Glomerular endothelial cell (primary cell): ENCODE measurements around the gene ROS1. TPM values are rescaled to one million over a fixed set of nuclear protein-coding genes. Genes with fewer than 3 reads are reported as not detected.
"Not testable (repeated sequence)": the region's sequence is repeated elsewhere in the genome, so short reads cannot be mapped to it uniquely, and the experiment has no call there.

Experiments used
- DNase-seq: peaks from one replicate; pipeline ENCODE4 v3.0.0-alpha.2; 2011; ENCODE audit warnings: low read depth, low spot score; ENCODE audit errors: extremely low read depth
- total RNA-seq: library from RNA; depleted of rRNA; stranded (reverse); fragments of >200 nt; gene quantifications from 2 replicates; pipeline ENCODE4 v1.2.3, GENCODE V29; 2015

Gene ROS1
- total RNA-seq, 1 donor from 2014 or later = 0.06 TPM

- DNase-seq = no peak
Observed at GRCh38 chr6:117270055-117270842, 155.5 kb downstream of the ROS1 start.

- DNase-seq = no peak
Observed at GRCh38 chr6:117269638-117270054, 156.1 kb downstream of the ROS1 start.

DNA sequence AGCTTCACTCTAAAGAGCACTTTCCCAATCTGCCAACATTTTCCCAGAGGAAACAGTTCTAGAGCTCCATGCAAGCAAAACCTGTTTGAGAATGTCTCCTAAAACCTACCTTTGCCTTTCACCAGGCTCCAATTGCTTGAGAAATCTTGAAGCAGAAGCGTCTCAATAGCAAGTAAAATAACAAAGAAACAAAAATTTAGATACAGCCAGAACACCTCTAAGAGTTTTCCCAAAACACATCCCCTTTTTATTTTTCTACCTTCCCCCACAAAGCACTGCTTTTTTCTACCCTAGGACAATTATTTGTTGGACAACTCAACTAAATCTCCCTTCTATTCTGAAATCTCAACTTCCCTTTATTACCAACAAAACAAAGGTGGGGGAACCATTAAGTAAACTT, 156.8 kb downstream of the ROS1 start:
- no peak for DNase-seq

- no peak for DNase-seq
Observed at GRCh38 chr6:117267766-117268534, 157.8 kb downstream of the ROS1 start.

- no peak for DNase-seq
Observed at GRCh38 chr6:117267054-117267347, 158.7 kb downstream of the ROS1 start.

- no peak for DNase-seq
Observed at GRCh38 chr6:117266257-117267053, 159.3 kb downstream of the ROS1 start.

DNA sequence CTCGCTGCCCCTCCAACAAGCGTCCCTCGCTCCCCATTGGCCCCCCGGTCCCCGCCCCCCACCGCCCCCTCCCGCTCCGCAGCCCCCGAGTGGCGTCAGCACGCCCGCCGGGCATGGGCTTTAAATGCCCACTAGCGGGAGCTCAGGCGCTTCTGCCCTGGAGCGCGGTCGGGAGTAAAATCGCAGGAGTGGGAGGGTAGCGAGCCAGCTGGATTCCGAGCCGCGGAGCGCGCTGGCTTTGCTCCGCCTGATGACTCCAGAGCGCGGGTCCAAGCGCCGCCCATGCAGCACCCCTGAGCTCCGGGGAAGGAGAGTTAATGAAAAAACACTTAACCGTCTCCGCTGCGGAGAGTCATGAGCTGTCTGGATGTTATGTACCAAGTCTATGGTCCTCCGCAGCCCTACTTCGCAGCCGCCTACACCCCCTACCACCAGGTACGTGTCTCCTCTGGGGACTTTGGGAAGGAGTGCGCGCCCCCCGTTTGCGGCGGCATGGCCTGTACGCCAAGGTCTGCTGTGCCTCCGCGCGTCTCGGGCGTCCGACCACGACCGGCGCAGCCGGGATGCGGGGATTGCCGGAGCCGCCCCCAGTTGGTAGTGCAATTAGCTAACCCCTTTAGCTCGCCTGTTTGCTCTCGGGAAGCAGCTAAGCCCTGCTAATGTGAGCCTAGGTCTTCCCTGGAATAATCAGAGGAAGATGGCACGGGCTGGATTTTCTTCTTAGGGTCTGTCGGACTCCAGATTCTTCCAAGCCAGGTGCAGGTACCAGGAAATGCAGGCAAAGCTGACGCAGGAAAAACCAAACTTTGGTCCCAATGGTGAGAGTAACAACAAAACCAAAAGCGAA, 160.1 kb downstream of the ROS1 start, which contains the start of gene VGLL2:
VGLL2 (plus strand) TSS at position 149 of the 847 bp plus-strand sequence; CDS start at position 355, 206 bp downstream.
- no peak for DNase-seq

DNA sequence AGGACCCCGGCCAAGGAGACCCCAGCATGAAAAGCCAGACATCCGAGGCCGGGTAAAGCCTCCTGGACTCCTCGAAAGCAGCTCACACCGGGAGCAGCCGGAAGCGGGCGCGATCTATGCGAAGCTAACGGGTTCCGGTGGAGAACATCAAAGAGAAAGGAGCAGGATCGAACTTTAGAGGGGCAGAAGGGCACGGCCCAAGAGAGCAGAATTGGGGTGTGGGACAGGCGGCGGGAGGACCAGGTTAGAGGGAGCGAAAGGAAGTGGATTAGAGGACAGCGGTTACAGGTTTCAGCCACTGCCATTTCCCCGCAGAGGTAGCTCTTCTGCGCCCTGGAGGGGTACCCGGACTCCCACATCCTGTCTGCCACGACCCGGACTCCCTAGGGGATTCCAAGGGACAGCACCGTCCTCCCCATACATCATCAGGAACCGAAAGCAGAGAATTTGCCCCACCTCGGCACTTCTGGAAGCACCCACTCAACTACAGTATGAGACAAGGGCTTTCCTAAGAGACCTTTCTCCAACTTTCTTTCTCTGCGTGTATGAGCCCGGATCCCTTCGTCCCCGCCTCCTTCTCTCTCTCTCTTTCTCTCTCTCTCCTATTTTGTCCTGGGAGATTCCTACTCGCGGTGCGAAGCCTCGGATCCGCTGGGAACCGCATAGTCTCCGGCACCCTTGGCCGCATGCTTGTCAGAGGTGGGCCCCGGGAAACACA, 160.9 kb downstream of the ROS1 start:
- DNase-seq = no peak

DNA sequence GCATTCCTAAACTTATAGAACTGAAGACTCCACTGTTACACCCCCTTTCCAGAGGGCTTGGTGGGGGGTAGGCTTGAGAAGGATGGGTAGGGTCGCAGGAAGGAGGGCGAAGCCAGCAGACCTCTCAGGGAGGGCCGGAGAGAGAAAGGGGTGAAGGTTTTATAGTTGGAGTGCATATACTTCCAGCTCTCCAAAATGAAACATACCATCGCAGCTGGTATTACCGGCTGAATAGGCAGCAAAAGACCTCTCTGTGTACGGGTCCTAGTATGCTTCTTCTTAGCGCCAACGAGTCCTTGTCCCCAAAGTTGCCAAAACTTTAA, 161.4 kb downstream of the ROS1 start:
- DNase-seq = no peak

DNA sequence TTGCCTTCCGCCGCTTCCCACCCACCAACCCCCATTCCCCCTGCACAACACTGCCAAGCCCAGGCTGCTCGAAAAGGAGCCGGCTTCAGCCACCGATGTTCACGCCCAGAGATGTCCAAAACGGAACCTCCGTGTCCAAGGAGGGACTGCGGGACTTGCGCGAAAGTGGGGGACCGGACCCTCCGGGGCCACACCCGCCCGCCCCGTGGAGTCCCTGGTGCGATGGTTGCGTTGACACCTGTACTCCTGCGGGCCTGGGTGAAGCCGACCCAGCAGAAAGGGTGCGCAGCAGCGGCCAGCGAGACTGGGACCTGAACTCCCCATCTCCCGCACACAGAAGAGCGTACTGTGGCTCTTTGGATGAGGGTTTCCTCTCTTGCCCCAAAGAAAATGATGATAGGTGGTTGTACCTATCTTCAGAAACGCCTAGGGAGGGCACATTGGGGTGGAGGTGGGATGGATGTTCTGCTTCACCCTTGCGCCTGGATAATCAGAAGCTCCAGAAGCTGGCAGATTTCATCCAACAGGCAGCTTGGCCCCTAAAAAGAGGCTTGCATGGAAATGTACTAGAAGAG, 162.3 kb downstream of the ROS1 start:
- DNase-seq = no peak

DNA sequence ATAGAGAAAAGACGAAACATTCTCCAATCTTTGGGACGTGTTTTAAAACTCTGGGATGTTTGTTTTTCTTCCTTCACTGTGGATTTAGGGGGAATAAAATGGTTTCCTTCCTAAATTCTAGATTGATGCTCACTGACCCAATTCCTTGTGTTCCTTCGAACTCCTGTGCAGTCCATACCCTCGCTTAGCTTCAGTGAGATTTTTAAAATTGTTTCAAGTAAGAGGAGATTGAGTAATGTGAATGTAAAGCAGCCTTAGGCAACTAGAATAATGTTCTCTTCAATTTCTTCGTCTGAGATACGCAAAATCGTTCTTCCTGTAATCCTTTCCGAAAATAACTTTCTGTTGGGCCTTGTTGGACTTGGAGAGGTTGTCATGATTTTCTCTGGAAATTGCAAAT, 162.9 kb downstream of the ROS1 start:
- DNase-seq = no peak

DNA sequence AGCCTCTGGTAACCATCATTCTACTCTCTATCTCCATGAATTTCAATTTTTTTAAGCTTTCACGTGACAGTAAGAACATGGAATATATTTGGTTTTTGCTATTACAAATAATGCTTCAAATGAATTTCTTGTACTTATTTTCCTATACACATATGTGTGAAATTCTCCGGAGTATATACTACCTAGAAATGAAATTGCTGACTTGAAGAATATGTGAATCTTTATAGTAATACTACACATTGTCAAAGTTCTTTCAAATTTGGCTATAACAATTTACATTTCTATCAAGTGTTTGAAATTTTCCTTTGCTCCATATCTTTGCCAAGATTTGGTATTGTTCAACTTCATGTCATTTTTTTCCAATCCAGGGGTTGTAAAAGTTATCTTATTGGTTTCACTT, 172.0 kb downstream of the ROS1 start:
- DNase-seq = no peak

GRCh38 chr6:117244979-117245378, 180.8 kb downstream of the ROS1 start:
- not testable (repeated sequence) for DNase-seq

- DNase-seq = not testable (repeated sequence)
Observed at GRCh38 chr6:117244571-117244970, 181.2 kb downstream of the ROS1 start.

Other genes with a start within 250 kb of the ROS1 start
- not detected in 2 replicates for gene VGLL2, start 160.4 kb downstream of the ROS1 start, total RNA-seq
- gene DCBLD1, start 56.7 kb upstream of the ROS1 start, total RNA-seq = 33.9 and 38.6 TPM in 2 replicates
- 24.1 and 27.3 TPM in 2 replicates for gene GOPC, start 176.6 kb upstream of the ROS1 start, total RNA-seq
- gene NUS1, start 249.5 kb upstream of the ROS1 start, total RNA-seq = 18.9 and 24.3 TPM in 2 replicates